HepG2 (cell line): ENCODE measurements around the gene MLX. TPM values are rescaled to one million over a fixed set of nuclear protein-coding genes. Genes with fewer than 3 reads are reported as not detected.

Experiments
- CEBPG ChIP-seq: IDR thresholded peaks from 2 replicates; pipeline ENCODE4 v1.6.1; 2016
- GABPA ChIP-seq, 2 experiments: IDR thresholded peaks; 2 replicates each; pipeline ENCODE4 v1.6.1; 2011 to 2016; ENCODE audit warnings: low read depth in 2 of 2, low read length in 1 of 2, missing biosample characterization in 1 of 2, missing genetic modification characterization in 1 of 2
- HMG20B ChIP-seq: conservative IDR thresholded peaks from 2 replicates; pipeline ENCODE4 v1.6.1; 2016; ENCODE audit warnings: missing genetic modification reagents, missing compliant biosample characterization
- HNRNPL ChIP-seq: fragments of 200-400 bp; formaldehyde crosslinking; IDR thresholded peaks from 2 replicates; pipeline ENCODE4 v1.6.1; 2017; ENCODE audit warnings: mild to moderate bottlenecking, low read depth, low read length
- HOXA3 ChIP-seq: sonication (generic); formaldehyde crosslinking; IDR thresholded peaks from 2 replicates; pipeline ENCODE4 v1.5.0; 2020; ENCODE audit warnings: missing genetic modification reagents
- KDM3A ChIP-seq: IDR thresholded peaks from 2 replicates; pipeline ENCODE4 v1.6.1; 2018; ENCODE audit warnings: low read depth, missing compliant biosample characterization
- KLF12 ChIP-seq: sonication (generic); formaldehyde crosslinking; IDR thresholded peaks from 2 replicates; pipeline ENCODE4 v1.4.0; 2020; ENCODE audit warnings: missing genetic modification reagents, borderline replicate concordance
- KLF9 ChIP-seq: IDR thresholded peaks from 2 replicates; pipeline ENCODE4 v1.6.1; 2016; ENCODE audit warnings: low read depth
- RCOR2 ChIP-seq: IDR thresholded peaks from 2 replicates; pipeline ENCODE4 v1.6.1; 2016; ENCODE audit warnings: missing biosample characterization, missing genetic modification reagents
- SALL1 ChIP-seq: sonication (generic); formaldehyde crosslinking; IDR thresholded peaks from 2 replicates; pipeline ENCODE4 v1.8.0; 2022; ENCODE audit warnings: mild to moderate bottlenecking, missing genetic modification reagents
- YY1 ChIP-seq: IDR thresholded peaks from 2 replicates; pipeline ENCODE4 v1.6.1; 2011; ENCODE audit warnings: low read length, low read depth, moderate library complexity, mild to moderate bottlenecking; ENCODE audit not compliant: insufficient read depth, insufficient replicate concordance
- polyA plus RNA-seq, 8 experiments: library from polyadenylated mRNA; depleted of rRNA in 3 of 8; stranded (reverse) in 7 of 8; unstranded in 1 of 8; fragments of >200 nt; fragmentation: Illumina TruSeq in 4 of 8; extraction: Trizol in 4 of 8; gene quantifications; 2 replicates each; pipeline versions ENCODE4 v1.2.1 to v1.2.3, GENCODE V29; 2011 to 2016; ENCODE audit warnings: low read depth in 4 of 8, missing spikeins in 1 of 8, mixed read lengths in 1 of 8; ENCODE audit not compliant: insufficient read depth in 1 of 8
- total RNA-seq, 5 experiments: library from RNA; depleted of rRNA; stranded (reverse); fragments of >200 nt; fragmentation: Illumina TruSeq; extraction: Trizol; gene quantifications; 2 replicates each; pipeline ENCODE4 v1.2.3, GENCODE V29; 2016; ENCODE audit warnings: low read depth in 1 of 5
- TF ChIP-seq, protein P1 (sequence below): sonication (generic); formaldehyde crosslinking; IDR thresholded peaks from 2 replicates; pipeline ENCODE4 v1.4.0; 2020; ENCODE audit warnings: missing genetic modification reagents
- TF ChIP-seq, protein P2 (sequence below): sonication (generic); formaldehyde crosslinking; conservative IDR thresholded peaks from 2 replicates; pipeline ENCODE4 v1.4.0; 2020; ENCODE audit warnings: mild to moderate bottlenecking, missing genetic modification reagents, moderate library complexity
- TF ChIP-seq, protein P3 (sequence below): sonication (generic); formaldehyde crosslinking; IDR thresholded peaks from 2 replicates; pipeline ENCODE4 v1.4.0; 2020; ENCODE audit warnings: missing genetic modification reagents
- TF ChIP-seq, protein P4 (sequence below): IDR thresholded peaks from 2 replicates; pipeline ENCODE4 v1.6.1; 2012; ENCODE audit warnings: low read depth, low read length, improper control_type of control experiment
- TF ChIP-seq, protein P5 (sequence below): sonication (generic); formaldehyde crosslinking; IDR thresholded peaks from 2 replicates; pipeline ENCODE4 v1.8.0; 2022; ENCODE audit warnings: mild to moderate bottlenecking, missing genetic modification reagents

The MLX gene
- total and polyA plus RNA-seq, 2 of the 13 experiments (the other 11 are each of a cell fraction or from before 2014, with no cell fraction given): 38.9 to 74.4 TPM

DNA sequence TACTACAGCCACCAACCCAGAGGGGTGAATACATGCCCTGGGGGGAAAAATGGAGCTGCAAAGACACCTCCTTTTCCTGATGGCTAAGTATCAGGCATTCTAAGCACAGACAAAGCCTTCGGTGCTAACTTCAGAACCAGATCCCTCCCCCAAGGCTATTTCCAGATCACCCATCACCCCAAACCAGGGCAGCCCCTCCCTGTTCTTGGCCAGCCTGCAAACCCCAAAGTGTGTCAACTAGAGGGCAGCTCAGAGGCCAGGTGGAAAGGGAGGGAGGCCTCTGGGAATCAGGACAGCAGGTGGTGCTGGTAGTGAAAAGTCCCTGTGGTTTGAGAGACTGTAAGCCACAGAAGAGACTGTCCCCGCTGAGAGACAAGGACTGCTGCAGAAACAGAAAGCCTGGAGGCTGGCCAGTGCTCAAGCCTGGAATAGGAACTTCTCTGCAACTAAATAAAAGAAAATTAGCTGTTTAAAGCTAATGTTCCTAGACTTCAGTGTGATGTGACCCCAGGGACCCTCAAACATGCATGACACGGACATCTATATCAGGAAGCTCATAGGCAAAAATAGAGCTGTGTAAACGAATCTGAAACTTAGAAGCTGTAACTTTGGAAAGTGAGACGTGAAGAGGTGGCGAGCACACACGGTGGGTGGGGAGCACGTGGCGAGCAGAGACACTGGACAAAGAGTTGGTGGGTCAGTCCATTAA is 51.7 kb downstream of the MLX start (continued):
- TF ChIP-seq, protein P1, sequence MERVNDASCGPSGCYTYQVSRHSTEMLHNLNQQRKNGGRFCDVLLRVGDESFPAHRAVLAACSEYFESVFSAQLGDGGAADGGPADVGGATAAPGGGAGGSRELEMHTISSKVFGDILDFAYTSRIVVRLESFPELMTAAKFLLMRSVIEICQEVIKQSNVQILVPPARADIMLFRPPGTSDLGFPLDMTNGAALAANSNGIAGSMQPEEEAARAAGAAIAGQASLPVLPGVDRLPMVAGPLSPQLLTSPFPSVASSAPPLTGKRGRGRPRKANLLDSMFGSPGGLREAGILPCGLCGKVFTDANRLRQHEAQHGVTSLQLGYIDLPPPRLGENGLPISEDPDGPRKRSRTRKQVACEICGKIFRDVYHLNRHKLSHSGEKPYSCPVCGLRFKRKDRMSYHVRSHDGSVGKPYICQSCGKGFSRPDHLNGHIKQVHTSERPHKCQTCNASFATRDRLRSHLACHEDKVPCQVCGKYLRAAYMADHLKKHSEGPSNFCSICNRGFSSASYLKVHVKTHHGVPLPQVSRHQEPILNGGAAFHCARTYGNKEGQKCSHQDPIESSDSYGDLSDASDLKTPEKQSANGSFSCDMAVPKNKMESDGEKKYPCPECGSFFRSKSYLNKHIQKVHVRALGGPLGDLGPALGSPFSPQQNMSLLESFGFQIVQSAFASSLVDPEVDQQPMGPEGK (CRISPR knock-in tag): peak; percentile 76
- TF ChIP-seq SALL1 (peak; percentile 63; the same call in 1 of the 2 replicates), CEBPG (CRISPR knock-in tag) (peak; percentile 22; the same call in 1 of the 2 replicates), YY1 (peak; percentile 18), HMG20B (0 out of 2 replicates have a peak, but pooled peaks have one; percentile 36), HNRNPL (no peak), KLF9 (0 out of 2 replicates have a peak, but pooled peaks have one; percentile 42), KLF12 (CRISPR knock-in tag) (no peak), KDM3A (CRISPR knock-in tag) (no peak), RCOR2 (0 out of 2 replicates have a peak, but pooled peaks have one; percentile 30), HOXA3 (CRISPR knock-in tag) (peak; percentile 20; the same call in 1 of the 2 replicates), GABPA (IDR thresholded peaks at IDR 0.05; ENCODE audit: low read depth, low read length) (no peak), GABPA (CRISPR knock-in tag; IDR thresholded peaks at IDR 0.05; ENCODE audit: low read depth) (0 out of 2 replicates have a peak, but pooled peaks have one; percentile 31)
- TF ChIP-seq, protein P2, sequence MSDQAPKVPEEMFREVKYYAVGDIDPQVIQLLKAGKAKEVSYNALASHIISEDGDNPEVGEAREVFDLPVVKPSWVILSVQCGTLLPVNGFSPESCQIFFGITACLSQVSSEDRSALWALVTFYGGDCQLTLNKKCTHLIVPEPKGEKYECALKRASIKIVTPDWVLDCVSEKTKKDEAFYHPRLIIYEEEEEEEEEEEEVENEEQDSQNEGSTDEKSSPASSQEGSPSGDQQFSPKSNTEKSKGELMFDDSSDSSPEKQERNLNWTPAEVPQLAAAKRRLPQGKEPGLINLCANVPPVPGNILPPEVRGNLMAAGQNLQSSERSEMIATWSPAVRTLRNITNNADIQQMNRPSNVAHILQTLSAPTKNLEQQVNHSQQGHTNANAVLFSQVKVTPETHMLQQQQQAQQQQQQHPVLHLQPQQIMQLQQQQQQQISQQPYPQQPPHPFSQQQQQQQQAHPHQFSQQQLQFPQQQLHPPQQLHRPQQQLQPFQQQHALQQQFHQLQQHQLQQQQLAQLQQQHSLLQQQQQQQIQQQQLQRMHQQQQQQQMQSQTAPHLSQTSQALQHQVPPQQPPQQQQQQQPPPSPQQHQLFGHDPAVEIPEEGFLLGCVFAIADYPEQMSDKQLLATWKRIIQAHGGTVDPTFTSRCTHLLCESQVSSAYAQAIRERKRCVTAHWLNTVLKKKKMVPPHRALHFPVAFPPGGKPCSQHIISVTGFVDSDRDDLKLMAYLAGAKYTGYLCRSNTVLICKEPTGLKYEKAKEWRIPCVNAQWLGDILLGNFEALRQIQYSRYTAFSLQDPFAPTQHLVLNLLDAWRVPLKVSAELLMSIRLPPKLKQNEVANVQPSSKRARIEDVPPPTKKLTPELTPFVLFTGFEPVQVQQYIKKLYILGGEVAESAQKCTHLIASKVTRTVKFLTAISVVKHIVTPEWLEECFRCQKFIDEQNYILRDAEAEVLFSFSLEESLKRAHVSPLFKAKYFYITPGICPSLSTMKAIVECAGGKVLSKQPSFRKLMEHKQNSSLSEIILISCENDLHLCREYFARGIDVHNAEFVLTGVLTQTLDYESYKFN (CRISPR knock-in tag): 0 out of 2 replicates have a peak, but pooled peaks have one; percentile 16
- TF ChIP-seq, protein P3, sequence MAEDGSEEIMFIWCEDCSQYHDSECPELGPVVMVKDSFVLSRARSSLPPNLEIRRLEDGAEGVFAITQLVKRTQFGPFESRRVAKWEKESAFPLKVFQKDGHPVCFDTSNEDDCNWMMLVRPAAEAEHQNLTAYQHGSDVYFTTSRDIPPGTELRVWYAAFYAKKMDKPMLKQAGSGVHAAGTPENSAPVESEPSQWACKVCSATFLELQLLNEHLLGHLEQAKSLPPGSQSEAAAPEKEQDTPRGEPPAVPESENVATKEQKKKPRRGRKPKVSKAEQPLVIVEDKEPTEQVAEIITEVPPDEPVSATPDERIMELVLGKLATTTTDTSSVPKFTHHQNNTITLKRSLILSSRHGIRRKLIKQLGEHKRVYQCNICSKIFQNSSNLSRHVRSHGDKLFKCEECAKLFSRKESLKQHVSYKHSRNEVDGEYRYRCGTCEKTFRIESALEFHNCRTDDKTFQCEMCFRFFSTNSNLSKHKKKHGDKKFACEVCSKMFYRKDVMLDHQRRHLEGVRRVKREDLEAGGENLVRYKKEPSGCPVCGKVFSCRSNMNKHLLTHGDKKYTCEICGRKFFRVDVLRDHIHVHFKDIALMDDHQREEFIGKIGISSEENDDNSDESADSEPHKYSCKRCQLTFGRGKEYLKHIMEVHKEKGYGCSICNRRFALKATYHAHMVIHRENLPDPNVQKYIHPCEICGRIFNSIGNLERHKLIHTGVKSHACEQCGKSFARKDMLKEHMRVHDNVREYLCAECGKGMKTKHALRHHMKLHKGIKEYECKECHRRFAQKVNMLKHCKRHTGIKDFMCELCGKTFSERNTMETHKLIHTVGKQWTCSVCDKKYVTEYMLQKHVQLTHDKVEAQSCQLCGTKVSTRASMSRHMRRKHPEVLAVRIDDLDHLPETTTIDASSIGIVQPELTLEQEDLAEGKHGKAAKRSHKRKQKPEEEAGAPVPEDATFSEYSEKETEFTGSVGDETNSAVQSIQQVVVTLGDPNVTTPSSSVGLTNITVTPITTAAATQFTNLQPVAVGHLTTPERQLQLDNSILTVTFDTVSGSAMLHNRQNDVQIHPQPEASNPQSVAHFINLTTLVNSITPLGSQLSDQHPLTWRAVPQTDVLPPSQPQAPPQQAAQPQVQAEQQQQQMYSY (CRISPR knock-in tag): peak; percentile 86
- TF ChIP-seq, protein P4, sequence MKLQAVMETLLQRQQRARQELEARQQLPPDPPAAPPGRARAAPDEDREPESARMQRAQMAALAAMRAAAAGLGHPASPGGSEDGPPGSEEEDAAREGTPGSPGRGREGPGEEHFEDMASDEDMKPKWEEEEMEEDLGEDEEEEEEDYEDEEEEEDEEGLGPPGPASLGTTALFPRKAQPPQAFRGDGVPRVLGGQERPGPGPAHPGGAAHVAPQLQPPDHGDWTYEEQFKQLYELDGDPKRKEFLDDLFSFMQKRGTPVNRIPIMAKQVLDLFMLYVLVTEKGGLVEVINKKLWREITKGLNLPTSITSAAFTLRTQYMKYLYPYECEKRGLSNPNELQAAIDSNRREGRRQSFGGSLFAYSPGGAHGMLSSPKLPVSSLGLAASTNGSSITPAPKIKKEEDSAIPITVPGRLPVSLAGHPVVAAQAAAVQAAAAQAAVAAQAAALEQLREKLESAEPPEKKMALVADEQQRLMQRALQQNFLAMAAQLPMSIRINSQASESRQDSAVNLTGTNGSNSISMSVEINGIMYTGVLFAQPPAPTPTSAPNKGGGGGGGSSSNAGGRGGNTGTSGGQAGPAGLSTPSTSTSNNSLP: 0 out of 2 replicates have a peak, but pooled peaks have one; percentile 20
- TF ChIP-seq, protein P5, sequence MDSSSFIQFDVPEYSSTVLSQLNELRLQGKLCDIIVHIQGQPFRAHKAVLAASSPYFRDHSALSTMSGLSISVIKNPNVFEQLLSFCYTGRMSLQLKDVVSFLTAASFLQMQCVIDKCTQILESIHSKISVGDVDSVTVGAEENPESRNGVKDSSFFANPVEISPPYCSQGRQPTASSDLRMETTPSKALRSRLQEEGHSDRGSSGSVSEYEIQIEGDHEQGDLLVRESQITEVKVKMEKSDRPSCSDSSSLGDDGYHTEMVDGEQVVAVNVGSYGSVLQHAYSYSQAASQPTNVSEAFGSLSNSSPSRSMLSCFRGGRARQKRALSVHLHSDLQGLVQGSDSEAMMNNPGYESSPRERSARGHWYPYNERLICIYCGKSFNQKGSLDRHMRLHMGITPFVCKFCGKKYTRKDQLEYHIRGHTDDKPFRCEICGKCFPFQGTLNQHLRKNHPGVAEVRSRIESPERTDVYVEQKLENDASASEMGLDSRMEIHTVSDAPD (CRISPR knock-in tag): no peak
